K562 (cell line): Measurements from ENCODE around the gene TCF15. TPM values are rescaled to one million over a fixed set of nuclear protein-coding genes. Genes with fewer than 3 reads are reported as not detected.

Source experiments
- ATAC-seq: fragments of 200-7000 bp; cut with Tn5 transposase; 3 replicates; pipeline ENCODE4 v1.9.1; 2020; ENCODE audit warnings: moderate library complexity
- BruUV-seq: library from RNA; stranded (reverse); fragments of 400-500 nt; replicated peaks from 2 replicates; lab custom pipeline; 2021; lab: Mats Ljungman, UMichigan
- CTCF ChIA-PET: fragments of 300-600 bp; formaldehyde crosslinking; extraction: SDS; loops from one replicate; lab custom pipeline; 2021; ENCODE audit warnings: low intra/inter-chr PET ratio; lab: Yijun Ruan, JAX
- POLR2A ChIA-PET: fragments of 300-600, 350-650 bp; sonication (Branson Sonifier 250); formaldehyde crosslinking; extraction: SDS; loops from one replicate; lab custom pipeline; 2021; ENCODE audit warnings: antibody characterized with exemption, inconsistent platforms; lab: Yijun Ruan, JAX
- DNase-seq, 4 experiments: peaks; one replicate each; pipeline versions ENCODE4 v3.0.0 to v3.0.0-alpha.2; 2011 to 2018; ENCODE audit warnings: low spot score in 3 of 4, mixed read lengths in 3 of 4; ENCODE audit errors: extremely low read depth in 1 of 4
- FAIRE-seq: peaks from 2 replicates; lab custom pipeline; 2011; peaks lifted over from hg19 to GRCh38; lab: Jason Lieb, UNC
- H2AFZ ChIP-seq: 2 replicates; pipeline ENCODE4 v1.6.0; 2011; ENCODE audit warnings: low read depth, low read length, control low read depth, inconsistent platforms
- H3K27ac ChIP-seq: fragments of 200-600 bp; 3 replicates; pipeline ENCODE4 v1.8.0; 2011; ENCODE audit warnings: low read depth, mild to moderate bottlenecking, control low read depth, inconsistent platforms, low read length, moderate library complexity, mixed read lengths; ENCODE audit errors: extremely low read depth
- H3K27me3 ChIP-seq, 2 experiments: fragments of 300-600 bp in 1 of 2; 2 replicates in 1 of 2; 3 replicates in 1 of 2; pipeline versions ENCODE4 v1.6.0 to v1.8.0; 2011; ENCODE audit warnings: inconsistent platforms in 2 of 2, low read length in 2 of 2, mild to moderate bottlenecking in 1 of 2, mixed read lengths in 1 of 2, moderate library complexity in 1 of 2; ENCODE audit not compliant: control insufficient read depth in 2 of 2, insufficient read depth in 2 of 2
- H3K36me3 ChIP-seq: fragments of 300-600 bp; 3 replicates; pipeline ENCODE4 v1.8.0; 2011; ENCODE audit warnings: mild to moderate bottlenecking, low read length, inconsistent platforms; ENCODE audit not compliant: control insufficient read depth, insufficient read depth
- H3K4me1 ChIP-seq, 2 experiments: fragments of 200-600 bp in 1 of 2; replicated peaks in 1 of 2; 2 replicates in 1 of 2; 3 replicates in 1 of 2; pipeline versions ENCODE4 v1.5.1 to v1.8.0; 2011; ENCODE audit warnings: inconsistent platforms in 2 of 2, low read length in 2 of 2, mild to moderate bottlenecking in 1 of 2, mixed read lengths in 1 of 2, moderate library complexity in 1 of 2; ENCODE audit not compliant: control insufficient read depth in 2 of 2, insufficient read depth in 2 of 2
- H3K4me2 ChIP-seq: 2 replicates; pipeline ENCODE4 v1.6.1; 2011; ENCODE audit warnings: low read length, control low read depth, inconsistent platforms, mixed read lengths; ENCODE audit not compliant: insufficient read depth
- H3K4me3 ChIP-seq: fragments of 200-600 bp; sonication (generic), shearing (Covaris generic); 2 replicates; pipeline ENCODE4 v1.5.1; 2016; ENCODE audit warnings: control low read depth, inconsistent platforms
- H3K79me2 ChIP-seq: fragments of 200-600 bp; 3 replicates; pipeline ENCODE4 v1.8.0; 2011; ENCODE audit warnings: low read length, inconsistent platforms; ENCODE audit not compliant: control insufficient read depth, insufficient read depth
- H3K9ac ChIP-seq, 2 experiments: 2 replicates each; pipeline versions ENCODE4 v1.6.0 to v1.6.1; 2011; ENCODE audit warnings: low read depth in 2 of 2, low read length in 2 of 2, control low read depth in 1 of 2, inconsistent platforms in 1 of 2, mild to moderate bottlenecking in 1 of 2, mixed read lengths in 1 of 2; ENCODE audit not compliant: insufficient read depth in 1 of 2
- H3K9me1 ChIP-seq: one replicate; pipeline ENCODE4 v1.6.0; 2011; ENCODE audit warnings: inconsistent platforms, mild to moderate bottlenecking, low read length, moderate library complexity; ENCODE audit not compliant: control insufficient read depth, insufficient read depth
- H3K9me3 ChIP-seq: replicated peaks from 2 replicates; pipeline ENCODE4 v1.5.1; 2011; ENCODE audit warnings: low read depth, low read length, inconsistent platforms; ENCODE audit not compliant: control insufficient read depth, insufficient read depth
- H4K20me1 ChIP-seq: replicated peaks from 2 replicates; pipeline ENCODE4 v1.6.1; 2011; ENCODE audit warnings: low read length, inconsistent platforms, mixed read lengths; ENCODE audit not compliant: control insufficient read depth, insufficient read depth
- BCOR ChIP-seq: fragments of 450-650 bp; IDR thresholded peaks from 2 replicates; pipeline ENCODE4 v1.6.1; 2016
- CBX3 ChIP-seq, 2 experiments: IDR thresholded peaks; 1 replicate in 1 of 2; 2 replicates in 1 of 2; pipeline ENCODE4 v1.6.1; 2012; ENCODE audit warnings: inconsistent platforms in 2 of 2, low read length in 2 of 2, borderline replicate concordance in 1 of 2, control low read depth in 1 of 2
- CBX8 ChIP-seq: fragments of 200-600 bp; sonication (generic); IDR thresholded peaks from 2 replicates; pipeline ENCODE4 v1.6.1; 2012; ENCODE audit warnings: borderline replicate concordance, mixed run types, low read depth, mild to moderate bottlenecking, moderate library complexity, mixed read lengths, low read length, control low read depth, inconsistent platforms; ENCODE audit not compliant: poor library complexity, severe bottlenecking; ENCODE audit errors: extremely low read depth
- CCNT2 ChIP-seq: IDR thresholded peaks from 2 replicates; pipeline ENCODE4 v1.6.1; 2011; ENCODE audit warnings: borderline replicate concordance, low read depth, mild to moderate bottlenecking, moderate library complexity, mixed read lengths, low read length; ENCODE audit not compliant: insufficient read length; ENCODE audit errors: extremely low read depth
- KDM1A ChIP-seq, 2 experiments: fragments of 450-650 bp; IDR thresholded peaks; 2 replicates each; pipeline ENCODE4 v1.6.1; 2016; ENCODE audit warnings: mild to moderate bottlenecking in 2 of 2
- RBM25 ChIP-seq: fragments of 200-400 bp; formaldehyde crosslinking; IDR thresholded peaks from 2 replicates; pipeline ENCODE4 v1.6.1; 2018; ENCODE audit warnings: low read length, low read depth, moderate library complexity; ENCODE audit not compliant: severe bottlenecking
- TRIM28 ChIP-seq: fragments of 450-650 bp; IDR thresholded peaks from 2 replicates; pipeline ENCODE4 v1.6.1; 2017
- USF1 ChIP-seq: sonication (generic); formaldehyde crosslinking; IDR thresholded peaks from 2 replicates; pipeline ENCODE4 v1.9.0; 2022; ENCODE audit warnings: mild to moderate bottlenecking, missing genetic modification reagents
- ZEB2 ChIP-seq: fragments of 450-650 bp; IDR thresholded peaks from 2 replicates; pipeline ENCODE4 v1.6.1; 2016
- WGBS: fragments of 100-300 bp; shearing (Covaris generic); methylation state at CpG from one replicate; pipeline ENCODE4 v1.1.6; 2016; ENCODE audit warnings: low coverage, mixed read lengths; ENCODE audit not compliant: insufficient coverage; ENCODE audit errors: missing lambda C conversion rate; 5-methylcytosine and 5-hydroxymethylcytosine counted together
- in situ Hi-C: fragments of 300-500 bp; cut with MboI; formaldehyde crosslinking; loops from 4 replicates; pipeline ENCODE4 v1.15.0; 2018; ENCODE audit warnings: inconsistent platforms, mixed read lengths
- intact Hi-C: fragments of 100-400 bp; cut with micrococcal nuclease; formaldehyde crosslinking; loops from 2 replicates; pipeline ENCODE4 v1.14.2; 2022
- polyA plus RNA-seq, 8 experiments: library from polyadenylated mRNA; depleted of rRNA in 4 of 8; stranded (reverse) in 5 of 8; unstranded in 3 of 8; fragments of >200 nt; fragmentation: Nextera tagmentation in 2 of 8; fragmentation: Illumina TruSeq in 1 of 8; extraction: Ambion mirVana in 2 of 8; extraction: Trizol in 1 of 8; gene quantifications; 2 replicates each; pipeline versions ENCODE4 v1.2.1 to v1.2.3, GENCODE V29; 2011 to 2014; ENCODE audit warnings: inconsistent platforms in 1 of 8, missing spikeins in 1 of 8
- total RNA-seq, 7 experiments: library from RNA; depleted of rRNA in 6 of 7; stranded (reverse); fragments of >200 nt in 6 of 7; fragmentation: Illumina TruSeq in 2 of 7; extraction: Trizol in 2 of 7; gene quantifications; 2 replicates each; pipeline versions ENCODE4 v1.2.1 to v1.2.3, GENCODE V29; 2011 to 2021; ENCODE audit warnings: low replicate concordance in 1 of 7
- TF ChIP-seq, protein P1 (sequence below): sonication (generic); formaldehyde crosslinking; IDR thresholded peaks from 2 replicates; pipeline ENCODE4 v1.8.0; 2022; ENCODE audit warnings: mild to moderate bottlenecking, low read depth, missing genetic modification reagents

Gene TCF15
- total and polyA plus RNA-seq, 9 of the 15 experiments (the other 6 are each of a cell fraction or from before 2014, with no cell fraction given) = 0.04 to 5.0 (median 1.2) TPM

- TF ChIP-seq CCNT2 (no peak), CBX8 (no peak), KDM1A (IDR thresholded peaks at IDR 0.05) (0 out of 4 replicates have a peak, but pooled peaks have one; percentile 34 to 38), RBM25 (peak; percentile 82), CBX3 (IDR thresholded peaks at IDR 0.05; ENCODE audit: borderline replicate concordance in 1 of 2, low read length in 2 of 2) (peak in 1 of 2 experiments; percentile 80; a peak in 2 of 3 replicates), BCOR (peak; percentile 85), USF1 (CRISPR knock-in tag) (peak; percentile 28; the same call in 1 of the 2 replicates), TRIM28 (peak; percentile 77; the same call in 1 of the 2 replicates), ZEB2 (no peak)
- TF ChIP-seq, protein P1, sequence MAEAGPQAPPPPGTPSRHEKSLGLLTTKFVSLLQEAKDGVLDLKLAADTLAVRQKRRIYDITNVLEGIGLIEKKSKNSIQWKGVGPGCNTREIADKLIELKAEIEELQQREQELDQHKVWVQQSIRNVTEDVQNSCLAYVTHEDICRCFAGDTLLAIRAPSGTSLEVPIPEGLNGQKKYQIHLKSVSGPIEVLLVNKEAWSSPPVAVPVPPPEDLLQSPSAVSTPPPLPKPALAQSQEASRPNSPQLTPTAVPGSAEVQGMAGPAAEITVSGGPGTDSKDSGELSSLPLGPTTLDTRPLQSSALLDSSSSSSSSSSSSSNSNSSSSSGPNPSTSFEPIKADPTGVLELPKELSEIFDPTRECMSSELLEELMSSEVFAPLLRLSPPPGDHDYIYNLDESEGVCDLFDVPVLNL (CRISPR knock-in tag) = peak; percentile 46; the same call in 1 of the 2 replicates
- DNase-seq (no peak), ATAC-seq (no peak), FAIRE-seq (no peak)
- H3K79me2 ChIP-seq = peaks cover 38% of the 10 kb centered on the region
- H3K9me1 ChIP-seq = no peaks in the 10 kb centered on the region
- no peaks in the 10 kb centered on the region for H3K27me3 ChIP-seq
- intact Hi-C loops (loop anchor here (10.0 kb wide), 1 partner anchor 293 kb away; no protein-coding TSS in a partner anchor), in situ Hi-C loops (loop anchor here (5.0 kb wide), 1 partner anchor 90 kb away; no protein-coding TSS in a partner anchor)
- WGBS = 96% methylated on average over 2 of the region's 2 CpGs
- H3K4me1 ChIP-seq = peaks cover 24 to 27% of the 10 kb centered on the region in 2 experiments; a peak in 4 of 5 replicates
- POLR2A ChIA-PET = interaction anchor here (0.6 to 1.0 kb wide), 3 partner anchors 20 to 84 kb away, joined by 3 to 5 read pairs (median 3); no protein-coding TSS in a partner anchor
- CTCF ChIA-PET = no interaction called here
- H3K4me2 ChIP-seq = no peak overlapping the region
- BruUV-seq = TSS peak; percentile 12
- H3K27ac ChIP-seq = no peak overlapping the region
- no peak overlapping the region; a peak in 1 of 4 replicates for H3K9ac ChIP-seq
- no peaks in the 10 kb centered on the region for H3K9me3 ChIP-seq
- H3K4me3 ChIP-seq = no peak overlapping the region
- no peak overlapping the region for H2AFZ ChIP-seq
- no peaks in the 10 kb centered on the region for H4K20me1 ChIP-seq
- peaks cover 44% of the 10 kb centered on the region for H3K36me3 ChIP-seq
These were observed 37.4 kb upstream of the TCF15 start for GRCh38 chr20:647479-648019.
